T-helper 2 cell treated with Interferon-gamma antibody and Interleukin-4, amounts not matched to agents 5 μg/mL and 100 μg/mL, for 36 hours (primary cell): Measurements from ENCODE around the gene GTF2H4.

Experiments
- DNase-seq: peaks from one replicate; pipeline ENCODE4 v3.0.0; 2021; ENCODE audit warnings: low spot score
- H3K27ac Mint-ChIP-seq: one replicate; pipeline ENCODE4 v1.8.0; 2021; ENCODE audit warnings: mild to moderate bottlenecking, mixed read lengths
- H3K27me3 Mint-ChIP-seq: one replicate; pipeline ENCODE4 v1.8.0; 2021; ENCODE audit warnings: low read depth, mixed read lengths
- H3K36me3 Mint-ChIP-seq: one replicate; pipeline ENCODE4 v1.8.0; 2021; ENCODE audit warnings: low read depth, mixed read lengths
- H3K4me1 Mint-ChIP-seq: one replicate; pipeline ENCODE4 v1.8.0; 2021; ENCODE audit warnings: low read depth, mixed read lengths
- H3K4me3 Mint-ChIP-seq: one replicate; pipeline ENCODE4 v1.8.0; 2022; ENCODE audit warnings: mild to moderate bottlenecking, moderate library complexity, mixed read lengths
- H3K9me3 Mint-ChIP-seq: one replicate; pipeline ENCODE4 v1.8.0; 2021; ENCODE audit warnings: mixed read lengths

GTF2H4 gene

GRCh38 chr6:30886897-30887255 is 21.1 kb upstream of the GTF2H4 start:
- H3K9me3 Mint-ChIP-seq: no peaks in the 10 kb centered on the region
- H3K27me3 Mint-ChIP-seq: peaks cover 2% of the 10 kb centered on the region
- H3K4me1 Mint-ChIP-seq: peaks cover 17% of the 10 kb centered on the region
- H3K36me3 Mint-ChIP-seq: no peaks in the 10 kb centered on the region
- peak overlapping the region; percentile 0 for H3K4me3 Mint-ChIP-seq
- no peak for DNase-seq
- H3K27ac Mint-ChIP-seq: no peak overlapping the region

- Mint-ChIP-seq H3K4me3 (no peak overlapping the region), H3K27me3 (no peaks in the 10 kb centered on the region)
These were observed 19.8 kb upstream of the GTF2H4 start for GRCh38 chr6:30887901-30888815.

GRCh38 chr6:30888816-30889495 is 19.1 kb upstream of the GTF2H4 start:
- no peaks in the 10 kb centered on the region for H3K9me3 Mint-ChIP-seq
- no peaks in the 10 kb centered on the region for H3K27me3 Mint-ChIP-seq
- no peak overlapping the region for H3K27ac Mint-ChIP-seq
- peaks cover 9% of the 10 kb centered on the region for H3K4me1 Mint-ChIP-seq
- no peak overlapping the region for H3K4me3 Mint-ChIP-seq
- H3K36me3 Mint-ChIP-seq: no peaks in the 10 kb centered on the region
- no peak for DNase-seq

More at GRCh38 chr6:30887901-30888815, 19.8 kb upstream of the GTF2H4 start:
- Mint-ChIP-seq H3K27ac (no peak overlapping the region), H3K9me3 (no peaks in the 10 kb centered on the region), H3K36me3 (no peaks in the 10 kb centered on the region), H3K4me1 (peaks cover 14% of the 10 kb centered on the region)
- no peak for DNase-seq

- DNase-seq: no peak
- Mint-ChIP-seq H3K4me1 (peaks cover 9% of the 10 kb centered on the region), H3K36me3 (no peaks in the 10 kb centered on the region), H3K9me3 (no peaks in the 10 kb centered on the region), H3K4me3 (no peak overlapping the region), H3K27ac (no peak overlapping the region), H3K27me3 (no peaks in the 10 kb centered on the region)
These were observed 18.5 kb upstream of the GTF2H4 start for GRCh38 chr6:30889496-30889885.

GRCh38 chr6:30889921-30890645 is 17.9 kb upstream of the GTF2H4 start:
- DNase-seq: no peak
- no peak overlapping the region for H3K27ac Mint-ChIP-seq
- H3K4me3 Mint-ChIP-seq: no peak overlapping the region
- H3K27me3 Mint-ChIP-seq: no peaks in the 10 kb centered on the region
- peaks cover 9% of the 10 kb centered on the region for H3K4me1 Mint-ChIP-seq
- H3K9me3 Mint-ChIP-seq: no peaks in the 10 kb centered on the region
- H3K36me3 Mint-ChIP-seq: no peaks in the 10 kb centered on the region

GRCh38 chr6:30890646-30891449 is 17.2 kb upstream of the GTF2H4 start:
- no peaks in the 10 kb centered on the region for H3K36me3 Mint-ChIP-seq
- no peaks in the 10 kb centered on the region for H3K27me3 Mint-ChIP-seq
- no peaks in the 10 kb centered on the region for H3K9me3 Mint-ChIP-seq
- H3K27ac Mint-ChIP-seq: no peak overlapping the region
- DNase-seq: no peak
- no peak overlapping the region for H3K4me3 Mint-ChIP-seq
- peaks cover 3% of the 10 kb centered on the region for H3K4me1 Mint-ChIP-seq

GRCh38 chr6:30891450-30891723 is 16.6 kb upstream of the GTF2H4 start:
- Mint-ChIP-seq H3K36me3 (no peaks in the 10 kb centered on the region), H3K27me3 (no peaks in the 10 kb centered on the region), H3K27ac (no peak overlapping the region), H3K4me3 (no peak overlapping the region), H3K4me1 (no peaks in the 10 kb centered on the region), H3K9me3 (no peaks in the 10 kb centered on the region)
- no peak for DNase-seq

- Mint-ChIP-seq H3K9me3 (no peaks in the 10 kb centered on the region), H3K27me3 (no peaks in the 10 kb centered on the region), H3K4me3 (no peak overlapping the region), H3K4me1 (no peaks in the 10 kb centered on the region), H3K36me3 (no peaks in the 10 kb centered on the region), H3K27ac (no peak overlapping the region)
- no peak for DNase-seq
These were observed 16.0 kb upstream of the GTF2H4 start for GRCh38 chr6:30891816-30892538.

GRCh38 chr6:30893001-30893591 is 14.9 kb upstream of the GTF2H4 start:
- Mint-ChIP-seq H3K9me3 (no peaks in the 10 kb centered on the region), H3K4me1 (no peaks in the 10 kb centered on the region), H3K27me3 (no peaks in the 10 kb centered on the region), H3K36me3 (no peaks in the 10 kb centered on the region), H3K4me3 (no peak overlapping the region), H3K27ac (no peak overlapping the region)
- no peak for DNase-seq

GRCh38 chr6:30893666-30894065 is 14.3 kb upstream of the GTF2H4 start:
- H3K4me3 Mint-ChIP-seq: no peak overlapping the region
- no peak for DNase-seq
- H3K27me3 Mint-ChIP-seq: no peaks in the 10 kb centered on the region
- no peaks in the 10 kb centered on the region for H3K36me3 Mint-ChIP-seq
- no peak overlapping the region for H3K27ac Mint-ChIP-seq
- H3K4me1 Mint-ChIP-seq: no peaks in the 10 kb centered on the region
- H3K9me3 Mint-ChIP-seq: no peaks in the 10 kb centered on the region

GRCh38 chr6:30894381-30894780 is 13.6 kb upstream of the GTF2H4 start:
- no peak overlapping the region for H3K27ac Mint-ChIP-seq
- H3K4me3 Mint-ChIP-seq: no peak overlapping the region

GRCh38 chr6:30894935-30895334 is 13.1 kb upstream of the GTF2H4 start:
- no peaks in the 10 kb centered on the region for H3K9me3 Mint-ChIP-seq
- no peaks in the 10 kb centered on the region for H3K27me3 Mint-ChIP-seq
- no peak overlapping the region for H3K4me3 Mint-ChIP-seq
- no peak for DNase-seq
- H3K27ac Mint-ChIP-seq: no peak overlapping the region
- H3K4me1 Mint-ChIP-seq: no peaks in the 10 kb centered on the region
- H3K36me3 Mint-ChIP-seq: no peaks in the 10 kb centered on the region

More at GRCh38 chr6:30894381-30894780, 13.6 kb upstream of the GTF2H4 start:
- H3K4me1 Mint-ChIP-seq: no peaks in the 10 kb centered on the region
- DNase-seq: no peak
- no peaks in the 10 kb centered on the region for H3K27me3 Mint-ChIP-seq
- no peaks in the 10 kb centered on the region for H3K36me3 Mint-ChIP-seq
- H3K9me3 Mint-ChIP-seq: no peaks in the 10 kb centered on the region

GRCh38 chr6:30895343-30895742 is 12.7 kb upstream of the GTF2H4 start:
- no peak overlapping the region for H3K27ac Mint-ChIP-seq

More at GRCh38 chr6:30895343-30895742, 12.7 kb upstream of the GTF2H4 start:
- Mint-ChIP-seq H3K4me1 (no peaks in the 10 kb centered on the region), H3K9me3 (no peaks in the 10 kb centered on the region), H3K36me3 (no peaks in the 10 kb centered on the region), H3K4me3 (no peak overlapping the region), H3K27me3 (no peaks in the 10 kb centered on the region)
- DNase-seq: no peak
